ENCODE data around the gene CTTN.

The CTTN gene

DNA sequence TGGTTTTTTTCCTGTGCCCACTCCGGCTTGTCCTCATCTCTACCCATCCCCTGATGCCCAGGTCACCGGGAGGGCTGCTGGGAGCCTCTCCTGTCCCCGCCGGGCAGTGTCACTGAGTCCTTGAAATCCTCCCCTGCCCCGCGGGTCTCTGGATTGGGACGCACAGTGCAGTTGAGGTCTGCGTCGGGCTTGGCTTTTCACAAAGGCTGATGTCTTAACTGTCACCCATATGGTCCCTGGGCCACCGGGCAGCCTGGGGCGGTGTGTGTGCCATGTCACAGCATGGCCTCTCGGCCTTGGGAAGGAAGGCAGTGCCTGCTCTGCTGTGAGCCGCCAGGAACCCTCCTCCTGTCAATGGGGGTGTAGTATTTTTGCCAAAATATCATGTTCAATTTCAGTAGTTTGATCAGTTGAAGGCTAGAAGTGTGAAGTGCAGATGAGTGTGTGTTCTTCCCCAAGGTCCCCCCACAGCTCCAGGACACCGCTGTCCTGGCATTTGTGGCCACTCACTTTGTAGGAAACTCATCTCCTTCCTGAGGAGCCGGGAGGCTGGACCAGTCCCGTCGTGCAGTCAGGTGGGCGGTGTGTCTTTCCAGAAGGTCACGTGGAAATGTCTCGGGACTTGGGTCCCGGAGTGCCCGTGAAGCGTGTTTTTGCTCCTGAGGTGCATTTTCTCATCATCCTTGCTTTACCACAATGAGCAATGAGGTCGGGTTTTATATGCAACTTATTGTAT is 37.6 kb downstream of the CTTN start:
- TF ChIP-seq, protein P1, sequence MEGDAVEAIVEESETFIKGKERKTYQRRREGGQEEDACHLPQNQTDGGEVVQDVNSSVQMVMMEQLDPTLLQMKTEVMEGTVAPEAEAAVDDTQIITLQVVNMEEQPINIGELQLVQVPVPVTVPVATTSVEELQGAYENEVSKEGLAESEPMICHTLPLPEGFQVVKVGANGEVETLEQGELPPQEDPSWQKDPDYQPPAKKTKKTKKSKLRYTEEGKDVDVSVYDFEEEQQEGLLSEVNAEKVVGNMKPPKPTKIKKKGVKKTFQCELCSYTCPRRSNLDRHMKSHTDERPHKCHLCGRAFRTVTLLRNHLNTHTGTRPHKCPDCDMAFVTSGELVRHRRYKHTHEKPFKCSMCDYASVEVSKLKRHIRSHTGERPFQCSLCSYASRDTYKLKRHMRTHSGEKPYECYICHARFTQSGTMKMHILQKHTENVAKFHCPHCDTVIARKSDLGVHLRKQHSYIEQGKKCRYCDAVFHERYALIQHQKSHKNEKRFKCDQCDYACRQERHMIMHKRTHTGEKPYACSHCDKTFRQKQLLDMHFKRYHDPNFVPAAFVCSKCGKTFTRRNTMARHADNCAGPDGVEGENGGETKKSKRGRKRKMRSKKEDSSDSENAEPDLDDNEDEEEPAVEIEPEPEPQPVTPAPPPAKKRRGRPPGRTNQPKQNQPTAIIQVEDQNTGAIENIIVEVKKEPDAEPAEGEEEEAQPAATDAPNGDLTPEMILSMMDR (IDR thresholded peaks at IDR 0.05; ENCODE audit: unreplicated experiment in 3 of 3), result no peak
- H3K27me3 Mint-ChIP-seq (ENCODE audit: low read depth), result no peaks in the 10 kb centered on the region
- peaks cover 66% of the 10 kb centered on the region for H3K36me3 Mint-ChIP-seq (ENCODE audit: low read depth)
- no peaks in the 10 kb centered on the region for H3K9me3 Mint-ChIP-seq
- H3K27ac Mint-ChIP-seq, result no peak overlapping the region
- no peaks in the 10 kb centered on the region for H3K4me1 Mint-ChIP-seq
- no peak overlapping the region for H3K4me3 Mint-ChIP-seq

DNA sequence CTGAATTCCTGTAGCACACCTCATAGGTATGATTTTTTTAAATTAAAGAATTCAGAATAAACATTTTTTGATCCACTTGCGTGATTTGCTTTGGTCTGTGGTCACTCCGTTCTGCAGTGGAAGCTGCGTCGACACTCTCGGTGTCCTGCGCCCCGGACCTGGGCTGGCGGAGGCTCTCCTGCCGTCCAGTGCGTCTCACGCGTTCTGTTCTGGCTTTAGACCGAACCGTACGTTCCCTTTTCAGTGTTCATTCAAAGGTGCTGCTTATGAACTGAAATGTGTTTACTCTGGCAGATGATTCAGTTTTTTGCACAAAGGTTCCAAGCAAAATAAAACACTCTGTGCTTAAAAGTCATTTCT is 38.2 kb downstream of the CTTN start:
- peaks cover 65% of the 10 kb centered on the region for H3K36me3 Mint-ChIP-seq (ENCODE audit: low read depth)
- H3K9me3 Mint-ChIP-seq, result no peaks in the 10 kb centered on the region
- H3K4me3 Mint-ChIP-seq, result no peak overlapping the region
- no peaks in the 10 kb centered on the region for H3K27me3 Mint-ChIP-seq (ENCODE audit: low read depth)
- H3K4me1 Mint-ChIP-seq, result no peaks in the 10 kb centered on the region
- TF ChIP-seq, protein P1 (IDR thresholded peaks at IDR 0.05; ENCODE audit: unreplicated experiment in 3 of 3), result no peak
- no peak overlapping the region for H3K27ac Mint-ChIP-seq

DNA sequence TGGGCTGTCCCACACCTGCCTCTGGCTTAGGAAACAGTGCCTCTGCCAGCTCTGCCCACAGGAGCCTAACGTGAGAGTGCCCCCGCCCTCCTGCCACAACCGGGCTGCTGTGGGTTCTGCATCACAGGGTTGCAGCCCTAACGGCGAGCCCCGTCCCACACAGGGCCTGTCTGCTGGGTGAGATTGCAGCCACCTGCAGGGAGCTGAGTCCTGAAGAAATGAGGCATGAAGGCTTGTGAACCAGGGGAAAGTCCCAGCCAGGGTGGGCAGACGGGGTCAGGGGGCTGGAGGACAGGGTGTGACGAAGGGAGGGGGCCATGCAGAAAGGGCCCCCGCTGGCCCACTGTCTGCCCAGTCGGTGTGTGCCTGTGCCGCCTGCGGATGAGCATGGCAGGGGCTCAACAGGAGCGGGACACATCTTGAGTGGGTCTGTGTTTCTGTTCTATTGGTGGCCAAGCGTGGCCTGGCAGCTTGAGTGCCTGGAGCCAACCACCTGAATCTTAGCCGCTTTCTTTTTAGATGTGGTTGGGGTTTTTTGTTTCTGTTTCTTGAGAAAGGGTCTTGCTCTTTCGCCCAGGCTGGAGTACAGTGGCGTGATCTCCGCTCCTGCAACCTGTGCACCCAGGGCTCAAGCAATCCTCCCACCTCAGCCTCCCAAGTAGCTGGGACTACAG is 38.9 kb downstream of the CTTN start:
- H3K27me3 Mint-ChIP-seq (ENCODE audit: low read depth), result no peaks in the 10 kb centered on the region
- TF ChIP-seq, protein P1 (IDR thresholded peaks at IDR 0.05; ENCODE audit: unreplicated experiment in 3 of 3), result no peak
- H3K36me3 Mint-ChIP-seq (ENCODE audit: low read depth), result peaks cover 60% of the 10 kb centered on the region
- no peak overlapping the region for H3K27ac Mint-ChIP-seq
- no peaks in the 10 kb centered on the region for H3K9me3 Mint-ChIP-seq
- H3K4me3 Mint-ChIP-seq, result no peak overlapping the region
- no peaks in the 10 kb centered on the region for H3K4me1 Mint-ChIP-seq

DNA sequence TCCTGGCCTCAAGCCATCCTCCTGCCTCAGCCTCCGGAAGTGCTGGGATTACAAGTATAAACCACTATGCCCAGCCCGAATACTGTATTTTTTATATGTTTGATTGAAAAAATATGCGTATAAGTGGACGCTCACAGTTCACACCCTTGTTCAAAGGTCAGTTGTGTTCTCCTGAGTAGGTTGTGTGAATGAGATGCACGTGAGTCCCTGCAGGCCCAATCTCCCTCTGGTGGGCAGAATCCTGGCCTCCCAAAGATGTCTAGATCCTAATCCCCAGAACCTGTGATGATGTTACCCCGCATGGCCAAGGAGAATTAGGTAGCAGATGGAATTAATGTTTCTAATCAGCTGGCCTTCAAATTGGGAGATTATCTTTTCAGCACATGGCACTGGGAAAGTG is 41.9 kb downstream of the CTTN start:
- Mint-ChIP-seq H3K36me3 (ENCODE audit: low read depth) (peaks cover 45% of the 10 kb centered on the region), H3K27me3 (ENCODE audit: low read depth) (no peaks in the 10 kb centered on the region), H3K27ac (no peak overlapping the region), H3K9me3 (no peaks in the 10 kb centered on the region), H3K4me3 (no peak overlapping the region), H3K4me1 (no peaks in the 10 kb centered on the region)
- TF ChIP-seq, protein P1 (IDR thresholded peaks at IDR 0.05; ENCODE audit: unreplicated experiment in 3 of 3), result no peak

DNA sequence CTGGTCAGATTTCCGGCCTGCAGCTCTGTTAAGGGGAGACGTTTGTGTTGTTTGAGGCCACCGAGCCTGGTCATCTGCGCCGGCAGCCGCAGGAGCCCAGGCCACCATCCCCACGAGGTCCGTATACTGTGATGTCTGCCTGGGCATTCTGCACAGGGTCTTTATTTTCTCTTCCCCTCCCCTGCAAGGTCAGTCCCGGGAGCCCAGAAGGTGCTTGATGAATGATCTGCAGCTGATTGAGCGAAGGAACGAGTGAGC is 45.4 kb downstream of the CTTN start:
- Mint-ChIP-seq H3K27ac (no peak overlapping the region), H3K27me3 (ENCODE audit: low read depth) (peaks cover 2% of the 10 kb centered on the region), H3K4me3 (no peak overlapping the region), H3K36me3 (ENCODE audit: low read depth) (peaks cover 17% of the 10 kb centered on the region), H3K9me3 (peaks cover 8% of the 10 kb centered on the region), H3K4me1 (no peaks in the 10 kb centered on the region)
- TF ChIP-seq, protein P1 (IDR thresholded peaks at IDR 0.05; ENCODE audit: unreplicated experiment in 3 of 3), result no peak

DNA sequence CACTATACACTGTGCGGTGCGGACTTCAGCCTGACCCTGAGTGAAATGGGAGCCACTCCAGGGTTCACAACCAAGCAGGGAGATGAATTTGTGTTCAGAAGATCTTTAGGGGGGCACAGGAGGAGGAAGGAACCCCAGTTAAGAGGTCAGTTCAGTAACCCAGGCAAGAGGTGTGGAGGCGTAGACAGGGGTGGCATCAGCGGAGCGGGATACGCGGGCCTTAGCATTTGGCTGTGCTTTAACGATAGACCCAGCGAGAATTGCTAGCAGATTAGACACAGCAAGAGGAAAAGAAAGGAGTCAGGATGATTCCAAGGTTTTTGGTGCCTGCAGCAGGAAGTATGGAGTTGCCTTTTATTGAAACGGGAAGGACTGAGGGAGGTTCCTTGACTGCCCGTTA is 46.8 kb downstream of the CTTN start:
- H3K36me3 Mint-ChIP-seq (ENCODE audit: low read depth), result peaks cover 8% of the 10 kb centered on the region
- H3K9me3 Mint-ChIP-seq, result peaks cover 21% of the 10 kb centered on the region
- no peak overlapping the region for H3K27ac Mint-ChIP-seq
- H3K27me3 Mint-ChIP-seq (ENCODE audit: low read depth), result peaks cover 4% of the 10 kb centered on the region
- no peak overlapping the region for H3K4me3 Mint-ChIP-seq
- TF ChIP-seq, protein P1 (IDR thresholded peaks at IDR 0.05; ENCODE audit: unreplicated experiment in 3 of 3), result no peak
- no peaks in the 10 kb centered on the region for H3K4me1 Mint-ChIP-seq

Measured in nephron (organoid).